ENCODE data around the gene GPAT2. TPM values are rescaled to one million over a fixed set of nuclear protein-coding genes. Genes with fewer than 3 reads are reported as not detected.
"Not testable (repeated sequence)": the region's sequence is repeated elsewhere in the genome, so short reads cannot be mapped to it uniquely, and the experiment has no call there.

Gene GPAT2
- total RNA-seq, 5 donors from 2014 or later (not counting 1 experiment from before 2014, with no cell fraction given): 3.3 to 3.9 (median 3.8) TPM; not detected in 1

DNA sequence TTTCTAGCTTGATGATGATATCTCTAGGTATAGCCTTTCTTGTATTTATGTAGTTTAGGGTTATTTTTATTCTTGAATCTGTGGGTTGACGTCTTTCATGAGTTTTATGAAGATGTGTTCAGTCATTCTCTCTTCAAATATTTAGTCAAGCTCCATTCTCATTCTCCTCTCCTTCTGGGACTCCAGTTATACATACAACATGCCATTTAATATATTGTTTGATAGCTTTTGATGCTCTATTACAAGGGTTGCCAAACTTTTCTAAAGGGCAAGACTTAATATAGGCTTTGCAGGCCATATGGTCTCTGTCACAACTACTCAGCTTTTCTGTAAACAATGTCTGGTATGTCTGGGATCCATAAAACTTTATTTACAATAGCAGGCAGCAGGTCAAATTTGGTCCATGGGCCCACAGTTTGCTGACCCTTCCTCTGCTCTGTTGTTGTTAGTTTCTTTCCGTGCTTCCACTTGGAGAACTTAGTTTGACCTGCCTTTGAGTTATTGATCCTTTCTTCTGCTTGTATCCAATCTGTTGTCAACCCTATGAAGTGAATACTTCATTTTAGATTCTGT, 40.6 kb upstream of the GPAT2 start:
- Mint-ChIP-seq H3K4me3 (no peak overlapping the region), H3K9me3 (peaks cover 14 to 21% (median 17%) of the 10 kb centered on the region in 3 donors), H3K4me1 (no peaks in the 10 kb centered on the region), H3K36me3 (peaks cover 9% of the 10 kb centered on the region), H3K27ac (no peak overlapping the region), H3K27me3 (peaks cover 0 to 10% of the 10 kb centered on the region in 2 donors)
- ATAC-seq (replicated peaks in 1 of 4) (no peak), DNase-seq (no peak)
- CTCF ChIA-PET: no interaction called here
- Histone ChIP-seq H3K27ac (ENCODE audit: low read length) (no peak overlapping the region), H3K27me3 (replicated peaks in 1 of 2; ENCODE audit: control insufficient read depth in 2 of 2, extremely low read depth in 1 of 2, insufficient read depth in 2 of 2, low read length in 1 of 2) (peaks cover 0 to 9% of the 10 kb centered on the region in 2 experiments), H3K36me3 (ENCODE audit: control insufficient read depth in 2 of 2, extremely low read depth in 1 of 2, insufficient read depth in 1 of 2, low read length in 1 of 2) (no peaks in the 10 kb centered on the region), H3K9me3 (no peaks in the 10 kb centered on the region), H3K4me3 (ENCODE audit: control insufficient read depth in 1 of 2, extremely low read depth in 1 of 2, low read length in 1 of 2) (no peak overlapping the region), H3K4me1 (ENCODE audit: control insufficient read depth in 1 of 2, extremely low read depth in 1 of 2, insufficient read depth in 2 of 2, low read length in 2 of 2) (no peaks in the 10 kb centered on the region)
- POLR2A ChIA-PET: no interaction called here
- 40% methylated on average over 1 of the region's 2 CpGs for WGBS (ENCODE audit: insufficient coverage)

DNA sequence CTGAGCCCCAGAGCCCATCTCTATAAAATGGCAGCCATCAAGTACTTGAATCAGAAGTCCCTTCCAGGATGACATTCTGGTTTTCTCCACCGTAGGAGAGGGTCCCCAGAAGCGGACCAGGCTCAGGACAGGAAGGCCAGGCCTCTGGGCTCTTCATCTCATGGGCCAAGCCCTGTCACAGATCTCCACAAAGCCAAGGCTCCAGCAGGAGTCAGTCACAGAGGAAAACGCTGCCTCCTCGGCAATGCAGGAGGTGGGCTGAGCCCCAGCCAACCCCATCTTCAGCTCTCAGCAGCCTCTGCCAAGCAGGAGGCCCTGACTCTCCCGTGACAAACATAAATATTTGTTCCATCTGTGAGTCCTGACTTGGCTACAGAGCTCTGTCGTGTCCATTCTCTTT, 39.4 kb upstream of the GPAT2 start:
- Histone ChIP-seq H3K4me3 (ENCODE audit: control insufficient read depth in 1 of 2, extremely low read depth in 1 of 2, low read length in 1 of 2) (no peak overlapping the region), H3K36me3 (ENCODE audit: control insufficient read depth in 2 of 2, extremely low read depth in 1 of 2, insufficient read depth in 1 of 2, low read length in 1 of 2) (no peaks in the 10 kb centered on the region), H3K9me3 (no peaks in the 10 kb centered on the region), H3K27ac (ENCODE audit: low read length) (no peak overlapping the region), H3K4me1 (ENCODE audit: control insufficient read depth in 1 of 2, extremely low read depth in 1 of 2, insufficient read depth in 2 of 2, low read length in 2 of 2) (no peaks in the 10 kb centered on the region), H3K27me3 (replicated peaks in 1 of 2; ENCODE audit: control insufficient read depth in 2 of 2, extremely low read depth in 1 of 2, insufficient read depth in 2 of 2, low read length in 1 of 2) (peaks cover 0 to 9% of the 10 kb centered on the region in 2 experiments)
- Mint-ChIP-seq H3K9me3 (peaks cover 14 to 21% (median 17%) of the 10 kb centered on the region in 3 donors), H3K4me3 (no peak overlapping the region), H3K4me1 (no peaks in the 10 kb centered on the region), H3K27ac (no peak overlapping the region), H3K27me3 (peaks cover 0 to 11% of the 10 kb centered on the region in 2 donors), H3K36me3 (peaks cover 9% of the 10 kb centered on the region)
- 84% methylated on average over 5 of the region's 6 CpGs for WGBS (ENCODE audit: insufficient coverage)
- DNase-seq (no peak), ATAC-seq (replicated peaks in 1 of 4) (no peak)
- ChIA-PET POLR2A (no interaction called here), CTCF (no interaction called here)

DNA sequence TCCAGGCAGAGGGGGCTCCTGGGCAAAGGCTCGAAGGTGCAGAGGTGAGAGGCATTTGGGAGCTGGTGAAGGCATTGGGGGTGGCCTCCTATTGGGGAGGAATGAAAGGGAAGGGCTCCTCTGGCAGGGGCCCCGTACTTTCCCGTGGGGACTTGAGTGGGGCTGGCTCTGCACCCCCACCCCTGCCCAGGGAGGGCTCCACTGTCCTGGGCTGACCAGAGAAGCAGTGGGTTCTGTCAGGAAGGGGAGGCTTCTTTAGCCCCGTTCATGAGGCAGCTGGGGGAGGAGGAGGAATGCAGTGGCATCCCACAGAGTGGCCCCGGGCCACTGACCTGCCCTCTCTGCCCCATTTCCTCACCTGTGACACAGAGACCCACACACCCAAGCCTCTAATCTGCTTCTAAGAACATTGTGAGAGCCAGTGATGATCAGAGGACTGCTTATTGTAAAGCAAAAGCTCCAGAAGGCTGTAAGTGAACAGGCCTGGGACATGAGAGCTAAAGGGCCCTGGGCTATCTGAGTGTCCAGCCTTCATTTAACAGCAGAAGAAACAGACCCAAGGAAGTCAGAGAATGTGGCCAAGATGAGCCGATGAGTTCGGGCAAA, 38.6 kb upstream of the GPAT2 start:
- 78% methylated on average over 3 of the region's 7 CpGs for WGBS (ENCODE audit: insufficient coverage)
- DNase-seq (no peak), ATAC-seq (replicated peaks in 1 of 4) (no peak)
- H3K4me3 ChIP-seq (ENCODE audit: control insufficient read depth in 1 of 2, extremely low read depth in 1 of 2, low read length in 1 of 2): no peak overlapping the region
- Mint-ChIP-seq H3K27ac (no peak overlapping the region), H3K9me3 (peaks cover 14 to 21% (median 17%) of the 10 kb centered on the region in 3 donors), H3K36me3 (peaks cover 9% of the 10 kb centered on the region), H3K4me3 (no peak overlapping the region), H3K27me3 (peaks cover 0 to 11% of the 10 kb centered on the region in 2 donors), H3K4me1 (no peaks in the 10 kb centered on the region)
- H3K9me3 ChIP-seq: no peaks in the 10 kb centered on the region
- no peaks in the 10 kb centered on the region for H3K4me1 ChIP-seq (ENCODE audit: control insufficient read depth in 1 of 2, extremely low read depth in 1 of 2, insufficient read depth in 2 of 2, low read length in 2 of 2)
- ChIA-PET POLR2A (no interaction called here), CTCF (no interaction called here)
- H3K36me3 ChIP-seq (ENCODE audit: control insufficient read depth in 2 of 2, extremely low read depth in 1 of 2, insufficient read depth in 1 of 2, low read length in 1 of 2): no peaks in the 10 kb centered on the region
- H3K27ac ChIP-seq (ENCODE audit: low read length): no peak overlapping the region
- H3K27me3 ChIP-seq (replicated peaks in 1 of 2; ENCODE audit: control insufficient read depth in 2 of 2, extremely low read depth in 1 of 2, insufficient read depth in 2 of 2, low read length in 1 of 2): peaks cover 0 to 9% of the 10 kb centered on the region in 2 experiments

DNA sequence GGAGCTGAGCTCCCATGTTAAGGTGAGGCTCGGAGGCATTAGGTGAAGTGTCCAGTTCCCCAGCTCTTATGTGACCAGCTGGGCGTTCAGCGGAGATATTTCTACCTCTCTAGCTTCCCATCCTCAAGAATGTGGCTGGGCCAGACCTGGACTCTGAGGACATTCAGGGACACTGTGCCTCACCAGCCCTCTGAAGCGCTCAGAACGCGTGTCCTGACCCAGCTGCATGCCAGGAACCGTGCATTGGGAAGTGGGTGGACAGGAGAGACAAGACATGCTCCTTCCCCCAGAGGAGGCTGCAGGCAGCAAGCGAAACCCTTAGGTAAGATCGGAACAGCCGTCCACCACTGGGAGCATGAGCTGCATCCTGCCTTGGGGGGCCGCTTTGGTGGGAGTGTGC, 38.0 kb upstream of the GPAT2 start:
- Histone ChIP-seq H3K4me1 (ENCODE audit: control insufficient read depth in 1 of 2, extremely low read depth in 1 of 2, insufficient read depth in 2 of 2, low read length in 2 of 2) (no peaks in the 10 kb centered on the region), H3K27ac (ENCODE audit: low read length) (no peak overlapping the region), H3K36me3 (ENCODE audit: control insufficient read depth in 2 of 2, extremely low read depth in 1 of 2, insufficient read depth in 1 of 2, low read length in 1 of 2) (no peaks in the 10 kb centered on the region), H3K4me3 (ENCODE audit: control insufficient read depth in 1 of 2, extremely low read depth in 1 of 2, low read length in 1 of 2) (no peak overlapping the region), H3K27me3 (replicated peaks in 1 of 2; ENCODE audit: control insufficient read depth in 2 of 2, extremely low read depth in 1 of 2, insufficient read depth in 2 of 2, low read length in 1 of 2) (peaks cover 0 to 9% of the 10 kb centered on the region in 2 experiments), H3K9me3 (no peaks in the 10 kb centered on the region)
- Mint-ChIP-seq H3K4me1 (no peaks in the 10 kb centered on the region), H3K4me3 (no peak overlapping the region), H3K27me3 (peaks cover 0 to 11% of the 10 kb centered on the region in 2 donors), H3K36me3 (peaks cover 5% of the 10 kb centered on the region), H3K9me3 (peaks cover 14 to 21% (median 17%) of the 10 kb centered on the region in 3 donors), H3K27ac (no peak overlapping the region)
- POLR2A ChIA-PET: no interaction called here
- CTCF ChIA-PET: no interaction called here
- DNase-seq (no peak), ATAC-seq (replicated peaks in 1 of 4) (no peak)
- WGBS (ENCODE audit: insufficient coverage): 81% methylated on average over 8 of the region's 11 CpGs

DNA sequence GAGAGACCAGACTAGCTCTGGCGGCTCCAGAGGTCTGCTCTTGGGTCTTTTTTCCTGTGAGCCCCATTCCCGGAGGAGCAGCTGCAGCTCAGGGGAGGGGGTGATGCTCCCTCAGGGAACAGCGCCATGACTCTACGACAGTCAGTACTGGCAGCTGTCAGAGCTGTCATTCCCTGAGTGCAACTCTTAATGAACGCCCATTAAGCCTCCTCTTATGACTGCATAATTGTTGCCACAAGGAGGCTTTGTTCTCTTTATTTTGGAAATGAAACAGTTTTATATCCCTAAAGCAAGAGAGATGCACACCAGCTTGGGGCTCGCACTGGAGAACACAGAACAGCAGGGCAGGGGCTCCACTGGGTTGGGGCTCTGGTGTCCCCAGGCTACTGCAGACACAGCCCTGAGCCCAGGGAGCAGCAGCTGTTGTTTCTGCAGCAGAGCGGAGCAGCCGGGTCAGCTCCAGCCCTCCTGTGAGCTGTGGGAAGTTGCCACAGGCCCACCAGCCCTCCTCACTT, 37.3 kb upstream of the GPAT2 start:
- H3K4me3 Mint-ChIP-seq; CTCF ChIA-PET; H3K36me3 ChIP-seq (ENCODE audit: control insufficient read depth in 2 of 2, extremely low read depth in 1 of 2, insufficient read depth in 1 of 2, low read length in 1 of 2); H3K27ac Mint-ChIP-seq; H3K27me3 ChIP-seq (replicated peaks in 1 of 2; ENCODE audit: control insufficient read depth in 2 of 2, extremely low read depth in 1 of 2, insufficient read depth in 2 of 2, low read length in 1 of 2); H3K4me1 ChIP-seq (ENCODE audit: control insufficient read depth in 1 of 2, extremely low read depth in 1 of 2, insufficient read depth in 2 of 2, low read length in 2 of 2); H3K27ac ChIP-seq (ENCODE audit: low read length); H3K4me3 ChIP-seq (ENCODE audit: control insufficient read depth in 1 of 2, extremely low read depth in 1 of 2, low read length in 1 of 2); H3K4me1 Mint-ChIP-seq; H3K9me3 ChIP-seq; H3K36me3 Mint-ChIP-seq; POLR2A ChIA-PET; ATAC-seq (replicated peaks in 1 of 4); DNase-seq: not testable (repeated sequence)
- H3K9me3 Mint-ChIP-seq: peaks cover 14 to 21% (median 17%) of the 10 kb centered on the region in 3 donors
- WGBS (ENCODE audit: insufficient coverage): no CpG with 5 or more reads among the region's 8 CpGs
- H3K27me3 Mint-ChIP-seq: peaks cover 0 to 11% of the 10 kb centered on the region in 2 donors

DNA sequence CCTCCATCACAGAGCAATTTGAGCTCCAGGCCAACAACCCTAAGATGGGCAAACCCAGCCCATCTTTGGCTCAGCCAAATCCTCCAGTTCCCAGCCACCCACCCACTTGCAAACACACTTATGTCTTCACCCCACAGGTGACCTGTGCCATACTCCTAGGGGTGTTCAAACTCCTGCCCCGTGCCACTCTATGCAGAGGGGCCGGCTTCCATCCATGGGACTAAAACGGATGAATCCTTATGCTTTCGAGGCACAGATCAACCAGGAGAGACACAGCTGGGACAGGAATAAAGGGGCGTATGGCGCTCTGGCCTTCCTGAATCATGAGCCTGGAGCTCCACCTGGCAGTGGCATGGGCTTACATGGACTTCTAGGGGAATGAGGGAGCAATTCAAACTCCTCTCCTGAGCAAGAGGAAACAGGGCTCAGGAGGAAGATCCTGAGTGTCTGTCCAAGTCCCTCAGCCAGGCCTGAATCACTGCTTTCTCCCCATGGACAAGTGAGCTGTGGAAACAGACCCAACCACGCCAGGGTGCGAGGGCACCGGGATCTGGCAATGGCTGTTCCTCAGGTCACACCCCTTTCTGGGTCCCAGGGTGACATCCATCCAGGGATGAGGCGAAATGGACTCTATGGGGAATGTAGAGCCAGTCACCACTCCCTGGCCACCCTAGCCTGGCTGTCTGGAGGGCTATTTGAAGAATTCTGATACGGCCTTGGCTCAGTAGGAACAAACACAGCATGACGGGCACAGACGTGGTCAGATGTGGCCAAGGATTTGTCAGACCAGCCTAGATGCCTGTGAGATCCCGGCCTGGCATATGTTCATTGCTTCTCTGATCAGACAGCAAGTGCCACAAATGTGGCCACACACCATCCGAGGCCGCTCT, 36.6 kb upstream of the GPAT2 start:
- DNase-seq; H3K27ac ChIP-seq (ENCODE audit: low read length); H3K36me3 Mint-ChIP-seq; H3K4me3 ChIP-seq (ENCODE audit: control insufficient read depth in 1 of 2, extremely low read depth in 1 of 2, low read length in 1 of 2); H3K27me3 ChIP-seq (replicated peaks in 1 of 2; ENCODE audit: control insufficient read depth in 2 of 2, extremely low read depth in 1 of 2, insufficient read depth in 2 of 2, low read length in 1 of 2); H3K9me3 ChIP-seq; POLR2A ChIA-PET; H3K4me1 Mint-ChIP-seq; H3K27ac Mint-ChIP-seq; H3K4me3 Mint-ChIP-seq; CTCF ChIA-PET; H3K4me1 ChIP-seq (ENCODE audit: control insufficient read depth in 1 of 2, extremely low read depth in 1 of 2, insufficient read depth in 2 of 2, low read length in 2 of 2); ATAC-seq (replicated peaks in 1 of 4); H3K36me3 ChIP-seq (ENCODE audit: control insufficient read depth in 2 of 2, extremely low read depth in 1 of 2, insufficient read depth in 1 of 2, low read length in 1 of 2): not testable (repeated sequence)
- WGBS (ENCODE audit: insufficient coverage): 81% methylated on average over 10 of the region's 16 CpGs
- H3K9me3 Mint-ChIP-seq: peaks cover 11 to 16% (median 13%) of the 10 kb centered on the region in 3 donors
- H3K27me3 Mint-ChIP-seq: peaks cover 0 to 11% of the 10 kb centered on the region in 2 donors

Data from T-cell (primary cell).